ENCODE data around the gene RAB3GAP1. TPM values are rescaled to one million over a fixed set of nuclear protein-coding genes. Genes with fewer than 3 reads are reported as not detected.

The RAB3GAP1 gene
- total RNA-seq, 1 donor from 2014 or later = 32.0 TPM

DNA sequence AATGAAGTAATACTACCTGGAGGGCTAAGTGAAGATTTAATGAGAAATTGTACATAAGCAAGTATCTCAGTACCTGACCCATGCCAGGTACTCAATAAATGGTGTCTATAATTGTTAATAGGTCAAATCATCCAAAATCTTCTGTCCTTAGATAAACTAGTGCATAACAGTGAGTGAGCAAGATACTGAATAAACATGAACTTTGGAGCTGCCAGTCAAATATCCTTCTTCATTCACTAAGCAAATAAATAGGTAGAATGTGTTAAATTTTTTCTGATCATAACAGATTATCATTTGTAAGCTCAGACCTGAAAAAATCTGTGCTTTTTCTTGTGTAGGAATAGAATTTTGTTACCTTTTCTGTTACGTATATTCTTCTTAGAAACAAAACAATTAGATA, 39.6 kb downstream of the RAB3GAP1 start:
- TF ChIP-seq, protein P1, sequence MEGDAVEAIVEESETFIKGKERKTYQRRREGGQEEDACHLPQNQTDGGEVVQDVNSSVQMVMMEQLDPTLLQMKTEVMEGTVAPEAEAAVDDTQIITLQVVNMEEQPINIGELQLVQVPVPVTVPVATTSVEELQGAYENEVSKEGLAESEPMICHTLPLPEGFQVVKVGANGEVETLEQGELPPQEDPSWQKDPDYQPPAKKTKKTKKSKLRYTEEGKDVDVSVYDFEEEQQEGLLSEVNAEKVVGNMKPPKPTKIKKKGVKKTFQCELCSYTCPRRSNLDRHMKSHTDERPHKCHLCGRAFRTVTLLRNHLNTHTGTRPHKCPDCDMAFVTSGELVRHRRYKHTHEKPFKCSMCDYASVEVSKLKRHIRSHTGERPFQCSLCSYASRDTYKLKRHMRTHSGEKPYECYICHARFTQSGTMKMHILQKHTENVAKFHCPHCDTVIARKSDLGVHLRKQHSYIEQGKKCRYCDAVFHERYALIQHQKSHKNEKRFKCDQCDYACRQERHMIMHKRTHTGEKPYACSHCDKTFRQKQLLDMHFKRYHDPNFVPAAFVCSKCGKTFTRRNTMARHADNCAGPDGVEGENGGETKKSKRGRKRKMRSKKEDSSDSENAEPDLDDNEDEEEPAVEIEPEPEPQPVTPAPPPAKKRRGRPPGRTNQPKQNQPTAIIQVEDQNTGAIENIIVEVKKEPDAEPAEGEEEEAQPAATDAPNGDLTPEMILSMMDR (conservative IDR thresholded peaks at IDR 0.05) = no peak
- peaks cover 34% of the 10 kb centered on the region for H3K36me3 Mint-ChIP-seq

DNA sequence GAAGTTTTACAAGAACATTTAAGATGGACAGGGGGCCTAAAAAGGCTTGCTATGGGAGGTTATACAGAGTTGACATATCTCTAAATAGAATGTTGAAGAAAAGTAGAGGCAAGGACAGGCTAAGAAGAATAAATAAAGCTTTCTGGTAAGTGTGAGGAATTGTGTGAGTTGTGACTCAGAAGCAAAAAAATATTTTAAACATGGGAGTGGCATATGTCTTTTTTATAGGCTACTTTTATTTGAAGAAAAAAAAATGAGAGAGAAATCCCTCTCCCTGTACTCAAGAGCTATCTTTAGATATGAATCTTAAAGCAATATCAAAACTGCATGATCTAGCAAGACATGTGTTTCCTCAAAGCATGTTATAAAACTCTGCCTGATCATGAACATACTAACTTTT, 41.1 kb downstream of the RAB3GAP1 start:
- peaks cover 29% of the 10 kb centered on the region for H3K36me3 Mint-ChIP-seq
- no peaks in the 10 kb centered on the region for H3K27me3 Mint-ChIP-seq
- no peak for DNase-seq (ENCODE audit: extremely low spot score, unreplicated experiment)
- H3K27ac Mint-ChIP-seq = no peak overlapping the region
- no peak overlapping the region for H3K4me3 Mint-ChIP-seq
- H3K9me3 Mint-ChIP-seq = no peaks in the 10 kb centered on the region
- TF ChIP-seq, protein P1 (conservative IDR thresholded peaks at IDR 0.05) = no peak
- H3K4me1 Mint-ChIP-seq (ENCODE audit: unreplicated experiment) = no peaks in the 10 kb centered on the region

More for the DNA sequence above, 39.6 kb downstream of the RAB3GAP1 start:
- H3K4me3 Mint-ChIP-seq = no peak overlapping the region
- no peaks in the 10 kb centered on the region for H3K9me3 Mint-ChIP-seq
- no peaks in the 10 kb centered on the region for H3K4me1 Mint-ChIP-seq (ENCODE audit: unreplicated experiment)
- no peaks in the 10 kb centered on the region for H3K27me3 Mint-ChIP-seq
- no peak overlapping the region for H3K27ac Mint-ChIP-seq
- no peak for DNase-seq (ENCODE audit: extremely low spot score, unreplicated experiment)

DNA sequence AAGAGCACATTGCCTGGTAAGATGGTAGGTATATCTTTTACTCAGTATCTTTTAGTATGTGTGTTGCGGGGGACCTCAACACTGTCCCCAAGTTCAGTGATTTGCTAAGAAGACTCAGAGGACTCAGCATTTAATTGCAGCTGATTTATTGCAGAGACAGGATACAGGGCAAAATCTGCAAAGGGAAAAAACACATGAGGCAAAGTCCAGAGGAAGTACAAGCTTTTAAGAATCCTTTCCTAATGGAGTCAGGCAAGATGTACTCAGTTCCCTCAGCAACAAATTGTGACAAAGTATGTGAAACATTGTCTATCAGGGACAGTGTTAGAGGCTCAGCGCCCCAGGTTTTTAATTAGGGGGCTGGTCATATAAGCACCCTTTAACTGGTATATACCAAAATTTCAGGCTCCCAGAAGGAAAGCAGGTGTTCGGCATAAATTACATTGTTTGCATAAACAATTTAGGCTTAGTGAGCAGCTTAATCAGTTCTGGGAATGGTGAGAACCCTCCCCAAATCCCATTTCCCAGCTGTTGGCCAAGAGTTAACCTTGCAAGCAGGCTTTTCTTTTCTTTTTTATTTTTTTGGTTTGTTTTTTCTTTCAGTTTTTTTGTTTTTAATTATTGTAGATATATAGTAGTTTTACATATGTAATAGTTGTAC, 41.7 kb downstream of the RAB3GAP1 start:
- Mint-ChIP-seq H3K4me1 (ENCODE audit: unreplicated experiment) (no peaks in the 10 kb centered on the region), H3K27me3 (no peaks in the 10 kb centered on the region), H3K9me3 (no peaks in the 10 kb centered on the region), H3K4me3 (no peak overlapping the region), H3K36me3 (peaks cover 28% of the 10 kb centered on the region), H3K27ac (no peak overlapping the region)
- TF ChIP-seq, protein P1 (conservative IDR thresholded peaks at IDR 0.05) = no peak
- DNase-seq (ENCODE audit: extremely low spot score, unreplicated experiment) = no peak

DNA sequence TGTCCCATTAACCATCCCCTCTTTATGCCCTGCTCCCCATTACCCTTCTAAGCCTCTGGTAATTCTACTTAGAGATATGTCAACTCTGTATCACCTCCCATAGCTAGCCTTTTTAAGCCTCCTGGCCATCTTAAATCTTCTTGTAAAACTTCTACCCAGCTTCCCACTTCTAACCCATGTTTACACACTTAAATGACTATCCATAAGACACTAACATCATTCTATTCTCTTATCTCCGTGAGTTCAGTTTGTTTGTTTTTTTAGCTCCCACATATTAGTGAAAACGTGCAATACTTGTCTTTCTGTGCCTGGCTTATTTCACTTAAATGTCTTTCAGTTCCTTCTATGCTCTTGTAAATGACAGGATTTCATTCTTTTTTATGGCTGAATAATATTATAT, 42.4 kb downstream of the RAB3GAP1 start:
- no peaks in the 10 kb centered on the region for H3K4me1 Mint-ChIP-seq (ENCODE audit: unreplicated experiment)
- DNase-seq (ENCODE audit: extremely low spot score, unreplicated experiment) = no peak
- no peaks in the 10 kb centered on the region for H3K9me3 Mint-ChIP-seq
- H3K27ac Mint-ChIP-seq = no peak overlapping the region
- H3K4me3 Mint-ChIP-seq = no peak overlapping the region
- no peaks in the 10 kb centered on the region for H3K27me3 Mint-ChIP-seq
- TF ChIP-seq, protein P1 (conservative IDR thresholded peaks at IDR 0.05) = no peak
- H3K36me3 Mint-ChIP-seq = peaks cover 21% of the 10 kb centered on the region

DNA sequence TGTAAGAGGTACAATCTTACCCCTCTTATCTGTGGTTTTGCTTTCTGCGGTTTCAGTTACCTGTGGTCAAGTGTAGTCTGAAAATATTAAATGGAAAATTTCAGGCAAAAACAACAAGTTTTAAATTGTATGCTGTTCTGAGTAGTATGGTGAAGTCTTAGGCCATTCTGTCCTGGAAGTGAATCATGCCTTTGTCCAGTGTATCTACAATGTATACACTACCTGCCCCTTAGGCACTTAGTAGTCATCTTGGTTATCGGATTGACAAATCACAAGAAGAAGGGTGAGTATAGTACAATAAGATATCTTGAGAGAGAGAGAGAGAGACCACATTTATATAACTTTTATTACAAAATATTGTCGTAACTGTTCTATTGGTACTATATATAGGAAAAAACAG, 43.5 kb downstream of the RAB3GAP1 start:
- H3K9me3 Mint-ChIP-seq = no peaks in the 10 kb centered on the region
- no peak overlapping the region for H3K27ac Mint-ChIP-seq
- no peaks in the 10 kb centered on the region for H3K27me3 Mint-ChIP-seq
- TF ChIP-seq, protein P1 (conservative IDR thresholded peaks at IDR 0.05) = no peak
- no peak overlapping the region for H3K4me3 Mint-ChIP-seq
- H3K4me1 Mint-ChIP-seq (ENCODE audit: unreplicated experiment) = no peaks in the 10 kb centered on the region
- DNase-seq (ENCODE audit: extremely low spot score, unreplicated experiment) = no peak
- H3K36me3 Mint-ChIP-seq = peaks cover 20% of the 10 kb centered on the region
